GM23338 (cell line): ENCODE data around the gene MEGF8. TPM values are rescaled to one million over a fixed set of nuclear protein-coding genes. Genes with fewer than 3 reads are reported as not detected.

Source experiments
- ATAC-seq: fragments of 200-7000 bp; cut with Tn5 transposase; 3 replicates; pipeline ENCODE4 v1.9.1; 2020
- DNase-seq: peaks from one replicate; pipeline ENCODE4 v3.0.0-alpha.2; 2015; ENCODE audit warnings: low spot score
- H2AFZ ChIP-seq: fragments of 200-600 bp; sonication (generic); 2 replicates; pipeline ENCODE4 v1.8.0; 2016; ENCODE audit warnings: antibody characterized with exemption, mild to moderate bottlenecking, moderate library complexity
- H3F3A ChIP-seq: fragments of 200-600 bp; sonication (generic); replicated peaks from 2 replicates; pipeline ENCODE4 v1.8.0; 2017; ENCODE audit warnings: antibody characterized with exemption, mixed run types, low read depth
- H3K27ac ChIP-seq: fragments of 200-600 bp; sonication (generic); 2 replicates; pipeline ENCODE4 v1.6.1; 2016; ENCODE audit warnings: low read depth
- H3K27me3 ChIP-seq: fragments of 200-600 bp; sonication (generic); 2 replicates; pipeline ENCODE4 v1.8.0; 2016; ENCODE audit warnings: mild to moderate bottlenecking, mixed run types, moderate library complexity; ENCODE audit not compliant: insufficient read depth
- H3K36me3 ChIP-seq: fragments of 200-600 bp; sonication (generic); 2 replicates; pipeline ENCODE4 v1.8.0; 2016; ENCODE audit warnings: mild to moderate bottlenecking; ENCODE audit not compliant: insufficient read depth
- H3K4me1 ChIP-seq: fragments of 200-600 bp; sonication (generic); 2 replicates; pipeline ENCODE4 v1.8.0; 2016; ENCODE audit warnings: mild to moderate bottlenecking, moderate library complexity; ENCODE audit not compliant: insufficient read depth
- H3K4me2 ChIP-seq: fragments of 200-600 bp; sonication (generic); 2 replicates; pipeline ENCODE4 v1.7.1; 2017; ENCODE audit warnings: mixed run types
- H3K4me3 ChIP-seq: fragments of 200-600 bp; sonication (generic); 2 replicates; pipeline ENCODE4 v1.6.1; 2016; ENCODE audit warnings: mixed run types
- H3K79me2 ChIP-seq: fragments of 200-600 bp; sonication (generic); replicated peaks from 2 replicates; pipeline ENCODE4 v1.8.0; 2017; ENCODE audit warnings: mild to moderate bottlenecking; ENCODE audit not compliant: insufficient read depth
- H3K9me2 ChIP-seq: fragments of 200-600 bp; sonication (generic); 2 replicates; pipeline ENCODE4 v1.8.0; 2017; ENCODE audit not compliant: insufficient read depth
- H4K20me1 ChIP-seq: fragments of 200-600 bp; sonication (generic); replicated peaks from 2 replicates; pipeline ENCODE4 v1.8.0; 2017; ENCODE audit warnings: mild to moderate bottlenecking; ENCODE audit not compliant: insufficient read depth
- H3K27ac Mint-ChIP-seq: 2 replicates; pipeline ENCODE4 v1.8.0; 2020; ENCODE audit warnings: inconsistent platforms, mild to moderate bottlenecking, moderate library complexity, mixed read lengths
- H3K27me3 Mint-ChIP-seq: 3 replicates; pipeline ENCODE4 v1.8.0; 2022; ENCODE audit warnings: low read depth, mild to moderate bottlenecking, moderate library complexity, mixed read lengths, inconsistent platforms; ENCODE audit not compliant: insufficient read depth, poor library complexity
- H3K36me3 Mint-ChIP-seq: 3 replicates; pipeline ENCODE4 v1.8.0; 2021; ENCODE audit warnings: low read depth, mild to moderate bottlenecking, inconsistent platforms, moderate library complexity, mixed read lengths
- H3K4me1 Mint-ChIP-seq: 3 replicates; pipeline ENCODE4 v1.8.0; 2020; ENCODE audit warnings: mild to moderate bottlenecking, inconsistent platforms, mixed read lengths
- H3K4me3 Mint-ChIP-seq: 3 replicates; pipeline ENCODE4 v1.8.0; 2021; ENCODE audit warnings: moderate library complexity, mild to moderate bottlenecking, inconsistent platforms, mixed read lengths
- H3K9me3 Mint-ChIP-seq: 3 replicates; pipeline ENCODE4 v1.8.0; 2020; ENCODE audit warnings: moderate library complexity, mild to moderate bottlenecking, inconsistent platforms, mixed read lengths
- CREB1 ChIP-seq: fragments of 250-450 bp; sonication (Bioruptor Pico); IDR thresholded peaks from 2 replicates; pipeline ENCODE4 v1.5.0; 2020; ENCODE audit warnings: low read depth, mild to moderate bottlenecking, moderate library complexity
- EZH2 ChIP-seq: fragments of 200-600 bp; sonication (generic); IDR thresholded peaks from one replicate; pipeline ENCODE4 v1.8.0; 2017; ENCODE audit warnings: antibody characterized with exemption, mild to moderate bottlenecking, low read depth; ENCODE audit not compliant: unreplicated experiment
- EZH2phosphoT487 ChIP-seq: fragments of 200-600 bp; sonication (generic); IDR thresholded peaks from one replicate; pipeline ENCODE4 v1.8.1; 2018; ENCODE audit warnings: antibody characterized with exemption; ENCODE audit not compliant: unreplicated experiment
- JUNB ChIP-seq: IDR thresholded peaks from one replicate; pipeline ENCODE4 v1.6.1; 2016; ENCODE audit warnings: antibody characterized with exemption; ENCODE audit not compliant: unreplicated experiment
- NANOG ChIP-seq: IDR thresholded peaks from 2 replicates; pipeline ENCODE4 v1.6.1; 2016; ENCODE audit warnings: antibody characterized with exemption, borderline replicate concordance
- POLR2AphosphoS5 ChIP-seq: IDR thresholded peaks from 2 replicates; pipeline ENCODE4 v1.6.1; 2016; ENCODE audit warnings: antibody characterized with exemption, low read depth
- STAT1 ChIP-seq: IDR thresholded peaks from one replicate; pipeline ENCODE4 v1.6.1; 2016; ENCODE audit warnings: antibody characterized with exemption; ENCODE audit not compliant: unreplicated experiment
- ZNF114 ChIP-seq: fragments of 250-450 bp; sonication (Bioruptor Pico); IDR thresholded peaks from 2 replicates; pipeline ENCODE4 v1.5.0; 2020; ENCODE audit warnings: mild to moderate bottlenecking, moderate library complexity
- polyA plus RNA-seq: library from polyadenylated mRNA; unstranded; fragments of >200 nt; fragmentation: Nextera tagmentation; extraction: Ambion mirVana; gene quantifications from 2 replicates; pipeline ENCODE4 v1.2.1, GENCODE V29; 2016
- total RNA-seq: library from RNA; depleted of rRNA; stranded (reverse); fragments of >200 nt; shearing (Covaris generic); gene quantifications from 2 replicates; pipeline ENCODE4 v1.2.3, GENCODE V29; 2014
- TF ChIP-seq, protein P1 (sequence below): IDR thresholded peaks from one replicate; pipeline ENCODE4 v1.6.1; 2018; ENCODE audit warnings: antibody characterized with exemption; ENCODE audit not compliant: unreplicated experiment
- TF ChIP-seq, protein P2 (sequence below), 2 experiments: fragments of 200-600 bp in 1 of 2; sonication (generic) in 1 of 2; conservative IDR thresholded peaks; 2 replicates each; pipeline versions ENCODE4 v1.5.1 to v1.6.1; 2016 to 2017; ENCODE audit warnings: antibody characterized with exemption in 2 of 2, low read depth in 2 of 2, mild to moderate bottlenecking in 2 of 2, moderate library complexity in 1 of 2
- TF ChIP-seq, protein P3 (sequence below): IDR thresholded peaks from 2 replicates; pipeline ENCODE4 v1.6.1; 2016; ENCODE audit warnings: antibody characterized with exemption

The MEGF8 gene
- total and polyA plus RNA-seq, 2 experiments from 2014 or later, result 6.2 to 40.5 TPM

DNA sequence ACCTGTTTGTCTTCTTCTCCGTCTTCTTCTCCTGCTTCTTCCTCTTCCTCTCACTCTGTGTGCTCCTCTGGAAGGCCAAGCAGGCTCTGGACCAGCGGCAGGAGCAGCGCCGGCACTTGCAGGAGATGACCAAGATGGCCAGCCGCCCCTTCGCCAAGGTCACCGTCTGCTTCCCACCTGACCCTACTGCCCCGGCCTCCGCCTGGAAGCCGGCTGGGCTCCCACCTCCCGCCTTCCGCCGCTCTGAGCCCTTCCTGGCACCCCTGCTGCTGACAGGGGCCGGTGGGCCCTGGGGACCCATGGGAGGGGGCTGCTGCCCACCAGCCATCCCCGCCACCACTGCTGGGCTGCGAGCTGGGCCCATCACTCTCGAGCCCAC is 50.7 kb downstream of the MEGF8 start (continued):
- TF ChIP-seq, protein P1, sequence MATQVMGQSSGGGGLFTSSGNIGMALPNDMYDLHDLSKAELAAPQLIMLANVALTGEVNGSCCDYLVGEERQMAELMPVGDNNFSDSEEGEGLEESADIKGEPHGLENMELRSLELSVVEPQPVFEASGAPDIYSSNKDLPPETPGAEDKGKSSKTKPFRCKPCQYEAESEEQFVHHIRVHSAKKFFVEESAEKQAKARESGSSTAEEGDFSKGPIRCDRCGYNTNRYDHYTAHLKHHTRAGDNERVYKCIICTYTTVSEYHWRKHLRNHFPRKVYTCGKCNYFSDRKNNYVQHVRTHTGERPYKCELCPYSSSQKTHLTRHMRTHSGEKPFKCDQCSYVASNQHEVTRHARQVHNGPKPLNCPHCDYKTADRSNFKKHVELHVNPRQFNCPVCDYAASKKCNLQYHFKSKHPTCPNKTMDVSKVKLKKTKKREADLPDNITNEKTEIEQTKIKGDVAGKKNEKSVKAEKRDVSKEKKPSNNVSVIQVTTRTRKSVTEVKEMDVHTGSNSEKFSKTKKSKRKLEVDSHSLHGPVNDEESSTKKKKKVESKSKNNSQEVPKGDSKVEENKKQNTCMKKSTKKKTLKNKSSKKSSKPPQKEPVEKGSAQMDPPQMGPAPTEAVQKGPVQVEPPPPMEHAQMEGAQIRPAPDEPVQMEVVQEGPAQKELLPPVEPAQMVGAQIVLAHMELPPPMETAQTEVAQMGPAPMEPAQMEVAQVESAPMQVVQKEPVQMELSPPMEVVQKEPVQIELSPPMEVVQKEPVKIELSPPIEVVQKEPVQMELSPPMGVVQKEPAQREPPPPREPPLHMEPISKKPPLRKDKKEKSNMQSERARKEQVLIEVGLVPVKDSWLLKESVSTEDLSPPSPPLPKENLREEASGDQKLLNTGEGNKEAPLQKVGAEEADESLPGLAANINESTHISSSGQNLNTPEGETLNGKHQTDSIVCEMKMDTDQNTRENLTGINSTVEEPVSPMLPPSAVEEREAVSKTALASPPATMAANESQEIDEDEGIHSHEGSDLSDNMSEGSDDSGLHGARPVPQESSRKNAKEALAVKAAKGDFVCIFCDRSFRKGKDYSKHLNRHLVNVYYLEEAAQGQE, result no peak
- TF ChIP-seq POLR2AphosphoS5 (no peak), STAT1 (no peak), EZH2phosphoT487 (no peak), EZH2 (no peak), CREB1 (no peak)
- TF ChIP-seq, protein P2, sequence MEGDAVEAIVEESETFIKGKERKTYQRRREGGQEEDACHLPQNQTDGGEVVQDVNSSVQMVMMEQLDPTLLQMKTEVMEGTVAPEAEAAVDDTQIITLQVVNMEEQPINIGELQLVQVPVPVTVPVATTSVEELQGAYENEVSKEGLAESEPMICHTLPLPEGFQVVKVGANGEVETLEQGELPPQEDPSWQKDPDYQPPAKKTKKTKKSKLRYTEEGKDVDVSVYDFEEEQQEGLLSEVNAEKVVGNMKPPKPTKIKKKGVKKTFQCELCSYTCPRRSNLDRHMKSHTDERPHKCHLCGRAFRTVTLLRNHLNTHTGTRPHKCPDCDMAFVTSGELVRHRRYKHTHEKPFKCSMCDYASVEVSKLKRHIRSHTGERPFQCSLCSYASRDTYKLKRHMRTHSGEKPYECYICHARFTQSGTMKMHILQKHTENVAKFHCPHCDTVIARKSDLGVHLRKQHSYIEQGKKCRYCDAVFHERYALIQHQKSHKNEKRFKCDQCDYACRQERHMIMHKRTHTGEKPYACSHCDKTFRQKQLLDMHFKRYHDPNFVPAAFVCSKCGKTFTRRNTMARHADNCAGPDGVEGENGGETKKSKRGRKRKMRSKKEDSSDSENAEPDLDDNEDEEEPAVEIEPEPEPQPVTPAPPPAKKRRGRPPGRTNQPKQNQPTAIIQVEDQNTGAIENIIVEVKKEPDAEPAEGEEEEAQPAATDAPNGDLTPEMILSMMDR (conservative IDR thresholded peaks at IDR 0.05; ENCODE audit: low read depth in 2 of 2), result no peak

DNA sequence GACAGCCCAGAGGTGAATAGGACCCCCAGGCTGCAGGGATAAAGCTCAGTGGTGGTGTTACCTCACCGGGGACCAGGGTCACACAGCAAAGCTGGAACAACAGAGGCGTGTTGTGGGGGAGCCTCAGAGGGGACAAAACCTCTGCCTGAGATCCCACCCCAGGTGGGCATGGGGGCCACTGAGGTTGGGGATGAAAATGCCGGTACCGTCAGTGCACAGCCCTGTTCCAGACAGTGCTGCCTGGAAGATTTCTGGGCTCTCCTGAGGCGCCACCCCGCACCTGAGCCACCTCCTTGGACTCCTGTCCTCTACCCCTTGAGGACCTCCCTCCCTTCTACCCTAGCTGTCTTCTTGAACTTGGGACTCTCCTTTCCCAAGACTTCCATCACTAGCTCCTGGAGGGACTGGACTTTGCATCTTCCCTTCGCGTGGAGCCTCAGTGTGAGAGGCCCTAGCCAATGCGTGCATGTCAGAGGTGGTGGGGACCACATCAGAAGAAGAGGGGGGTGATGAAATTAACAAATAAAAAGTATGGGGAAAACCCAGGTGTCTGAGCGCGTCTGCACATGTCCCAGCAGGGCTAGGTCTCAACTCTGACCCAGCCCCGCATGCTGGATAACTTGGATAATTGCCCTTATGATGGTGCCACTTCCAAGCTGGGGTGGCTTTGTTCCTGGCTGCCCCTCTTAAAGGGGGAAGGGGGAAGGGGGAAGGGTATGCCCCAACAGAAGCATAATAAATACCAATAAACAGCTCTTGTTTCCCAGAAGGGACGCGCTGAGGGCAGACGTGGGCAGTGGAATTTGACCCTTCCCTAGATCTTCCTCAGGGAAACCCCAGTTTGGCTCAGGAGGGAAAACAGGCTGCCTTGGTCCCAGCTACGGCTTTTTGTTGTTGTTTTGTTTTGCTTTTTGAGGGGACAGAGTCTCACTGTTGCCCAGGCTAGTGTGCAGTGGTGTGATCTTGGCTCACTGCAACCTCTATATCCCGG is 53.1 kb downstream of the MEGF8 start:
- H3K27me3 Mint-ChIP-seq, result peaks cover 16% of the 10 kb centered on the region
- H3K27ac Mint-ChIP-seq, result no peak overlapping the region
- no peaks in the 10 kb centered on the region for H3K79me2 ChIP-seq
- no peak overlapping the region for H3K27ac ChIP-seq
- no peak overlapping the region for H2AFZ ChIP-seq
- peaks cover 21% of the 10 kb centered on the region for H3K36me3 Mint-ChIP-seq
- peaks cover 5% of the 10 kb centered on the region for H3K4me1 Mint-ChIP-seq
- H3K27me3 ChIP-seq, result no peaks in the 10 kb centered on the region
- H3K4me2 ChIP-seq, result no peak overlapping the region
- DNase-seq (no peak), ATAC-seq (no peak)
- no peak overlapping the region for H3K4me3 ChIP-seq
- no peak overlapping the region; the same call in 2 of the 3 replicates for H3K4me3 Mint-ChIP-seq
- 0 out of 2 replicates have a peak, but pooled peaks cover 4% of the 10 kb centered on the region for H3F3A ChIP-seq
- no peaks in the 10 kb centered on the region for H3K9me2 ChIP-seq
- H4K20me1 ChIP-seq, result no peaks in the 10 kb centered on the region
- H3K9me3 Mint-ChIP-seq, result peaks cover 3% of the 10 kb centered on the region; the same call in 2 of the 3 replicates
- H3K36me3 ChIP-seq, result no peaks in the 10 kb centered on the region
- H3K4me1 ChIP-seq, result no peaks in the 10 kb centered on the region
- TF ChIP-seq EZH2phosphoT487 (no peak), NANOG (no peak), ZNF114 (no peak), EZH2 (no peak), JUNB (no peak), POLR2AphosphoS5 (no peak), STAT1 (no peak)
- TF ChIP-seq, protein P2 (conservative IDR thresholded peaks at IDR 0.05; ENCODE audit: low read depth in 2 of 2), result no peak
- TF ChIP-seq, protein P3, sequence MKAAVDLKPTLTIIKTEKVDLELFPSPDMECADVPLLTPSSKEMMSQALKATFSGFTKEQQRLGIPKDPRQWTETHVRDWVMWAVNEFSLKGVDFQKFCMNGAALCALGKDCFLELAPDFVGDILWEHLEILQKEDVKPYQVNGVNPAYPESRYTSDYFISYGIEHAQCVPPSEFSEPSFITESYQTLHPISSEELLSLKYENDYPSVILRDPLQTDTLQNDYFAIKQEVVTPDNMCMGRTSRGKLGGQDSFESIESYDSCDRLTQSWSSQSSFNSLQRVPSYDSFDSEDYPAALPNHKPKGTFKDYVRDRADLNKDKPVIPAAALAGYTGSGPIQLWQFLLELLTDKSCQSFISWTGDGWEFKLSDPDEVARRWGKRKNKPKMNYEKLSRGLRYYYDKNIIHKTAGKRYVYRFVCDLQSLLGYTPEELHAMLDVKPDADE, result no peak
